ENCODE results near the gene FBXO10. TPM values are rescaled to one million over a fixed set of nuclear protein-coding genes. Genes with fewer than 3 reads are reported as not detected.

Gene FBXO10
- total and polyA plus RNA-seq, 2 donors (not counting 1 experiment from before 2014, with no cell fraction given) = 7.6 to 12.2 TPM

DNA sequence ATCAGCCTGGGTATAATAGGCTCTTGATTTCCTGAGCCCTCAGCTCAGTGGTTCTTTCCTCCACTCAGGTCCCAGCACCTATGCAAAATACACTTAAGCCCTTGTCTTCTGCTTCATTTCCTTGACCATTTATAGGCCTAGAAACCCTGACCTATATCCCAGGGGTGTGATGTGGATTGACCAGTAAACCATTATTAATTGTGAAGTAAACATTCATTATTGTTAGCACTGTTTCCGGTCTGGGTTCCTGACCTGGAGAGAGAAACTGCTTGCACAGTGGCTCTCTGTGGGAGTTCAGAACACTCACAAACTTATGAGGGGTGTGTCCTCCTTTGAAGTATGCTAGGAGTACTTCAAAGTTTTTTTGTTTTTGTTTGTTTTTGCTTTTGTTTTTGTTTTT is 35.8 kb upstream of the FBXO10 start:
- TF ChIP-seq, protein P1, sequence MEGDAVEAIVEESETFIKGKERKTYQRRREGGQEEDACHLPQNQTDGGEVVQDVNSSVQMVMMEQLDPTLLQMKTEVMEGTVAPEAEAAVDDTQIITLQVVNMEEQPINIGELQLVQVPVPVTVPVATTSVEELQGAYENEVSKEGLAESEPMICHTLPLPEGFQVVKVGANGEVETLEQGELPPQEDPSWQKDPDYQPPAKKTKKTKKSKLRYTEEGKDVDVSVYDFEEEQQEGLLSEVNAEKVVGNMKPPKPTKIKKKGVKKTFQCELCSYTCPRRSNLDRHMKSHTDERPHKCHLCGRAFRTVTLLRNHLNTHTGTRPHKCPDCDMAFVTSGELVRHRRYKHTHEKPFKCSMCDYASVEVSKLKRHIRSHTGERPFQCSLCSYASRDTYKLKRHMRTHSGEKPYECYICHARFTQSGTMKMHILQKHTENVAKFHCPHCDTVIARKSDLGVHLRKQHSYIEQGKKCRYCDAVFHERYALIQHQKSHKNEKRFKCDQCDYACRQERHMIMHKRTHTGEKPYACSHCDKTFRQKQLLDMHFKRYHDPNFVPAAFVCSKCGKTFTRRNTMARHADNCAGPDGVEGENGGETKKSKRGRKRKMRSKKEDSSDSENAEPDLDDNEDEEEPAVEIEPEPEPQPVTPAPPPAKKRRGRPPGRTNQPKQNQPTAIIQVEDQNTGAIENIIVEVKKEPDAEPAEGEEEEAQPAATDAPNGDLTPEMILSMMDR (conservative IDR thresholded peaks at IDR 0.05 in 1 of 2, IDR thresholded peaks at IDR 0.05 in 1 of 2; ENCODE audit: low read depth in 1 of 2, low read length in 2 of 2) = no peak
- no peak for TF ChIP-seq EZH2 (IDR thresholded peaks at IDR 0.05; ENCODE audit: low read length, missing control alignments)
- Histone ChIP-seq H3K27ac (ENCODE audit: insufficient read depth, low read length) (no peak overlapping the region), H3K9me3 (ENCODE audit: control insufficient read depth, insufficient read depth, low read depth, low read length) (no peaks in the 10 kb centered on the region), H3K4me1 (ENCODE audit: control insufficient read depth, extremely low read depth, insufficient read depth, low read length) (no peaks in the 10 kb centered on the region), H3K79me2 (ENCODE audit: control insufficient read depth, insufficient read depth, low read length) (no peaks in the 10 kb centered on the region), H3K4me3 (replicated peaks in 1 of 4; ENCODE audit: control extremely low read depth in 1 of 4, insufficient read depth in 1 of 4, low read depth in 3 of 4, low read length in 4 of 4) (no peak overlapping the region), H3K4me2 (ENCODE audit: extremely low read depth, insufficient read depth, low read length) (no peak overlapping the region), H2AFZ (ENCODE audit: low read length) (no peak overlapping the region), H3K27me3 (ENCODE audit: control insufficient read depth, insufficient read depth, low read length) (peaks cover 5% of the 10 kb centered on the region), H4K20me1 (ENCODE audit: control insufficient read depth, extremely low read depth, insufficient read depth, low read length) (no peaks in the 10 kb centered on the region), H3K36me3 (ENCODE audit: control insufficient read depth, insufficient read depth, low read length) (no peaks in the 10 kb centered on the region), H3K9ac (ENCODE audit: insufficient read depth, low read length) (no peak overlapping the region)
- no peak for DNase-seq (ENCODE audit: low read depth in 2 of 2)

- DNase-seq (ENCODE audit: low read depth in 2 of 2) = no peak
- H3K9me3 ChIP-seq (ENCODE audit: control insufficient read depth, insufficient read depth, low read depth, low read length) = no peaks in the 10 kb centered on the region
- H3K9ac ChIP-seq (ENCODE audit: insufficient read depth, low read length) = no peak overlapping the region
- TF ChIP-seq, protein P1 (conservative IDR thresholded peaks at IDR 0.05 in 1 of 2, IDR thresholded peaks at IDR 0.05 in 1 of 2; ENCODE audit: low read depth in 1 of 2, low read length in 2 of 2) = no peak
- TF ChIP-seq EZH2 (IDR thresholded peaks at IDR 0.05; ENCODE audit: low read length, missing control alignments) = no peak
- peaks cover 9% of the 10 kb centered on the region for H3K27me3 ChIP-seq (ENCODE audit: control insufficient read depth, insufficient read depth, low read length)
- H3K4me1 ChIP-seq (ENCODE audit: control insufficient read depth, extremely low read depth, insufficient read depth, low read length) = no peaks in the 10 kb centered on the region
- H3K79me2 ChIP-seq (ENCODE audit: control insufficient read depth, insufficient read depth, low read length) = no peaks in the 10 kb centered on the region
- no peaks in the 10 kb centered on the region for H3K36me3 ChIP-seq (ENCODE audit: control insufficient read depth, insufficient read depth, low read length)
- no peaks in the 10 kb centered on the region for H4K20me1 ChIP-seq (ENCODE audit: control insufficient read depth, extremely low read depth, insufficient read depth, low read length)
- H3K27ac ChIP-seq (ENCODE audit: insufficient read depth, low read length) = no peak overlapping the region
- no peak overlapping the region for H3K4me3 ChIP-seq (replicated peaks in 1 of 4; ENCODE audit: control extremely low read depth in 1 of 4, insufficient read depth in 1 of 4, low read depth in 3 of 4, low read length in 4 of 4)
- no peak overlapping the region for H3K4me2 ChIP-seq (ENCODE audit: extremely low read depth, insufficient read depth, low read length)
- H2AFZ ChIP-seq (ENCODE audit: low read length) = no peak overlapping the region
Measured at GRCh38 chr9:37611014-37611413, 34.8 kb upstream of the FBXO10 start.

- no peaks in the 10 kb centered on the region for H3K79me2 ChIP-seq (ENCODE audit: control insufficient read depth, insufficient read depth, low read length)
- no peaks in the 10 kb centered on the region for H3K36me3 ChIP-seq (ENCODE audit: control insufficient read depth, insufficient read depth, low read length)
- H3K4me3 ChIP-seq (replicated peaks in 1 of 4; ENCODE audit: control extremely low read depth in 1 of 4, insufficient read depth in 1 of 4, low read depth in 3 of 4, low read length in 4 of 4) = no peak overlapping the region
- no peaks in the 10 kb centered on the region for H3K4me1 ChIP-seq (ENCODE audit: control insufficient read depth, extremely low read depth, insufficient read depth, low read length)
- no peak overlapping the region for H3K27ac ChIP-seq (ENCODE audit: insufficient read depth, low read length)
- DNase-seq (ENCODE audit: low read depth in 2 of 2) = no peak
- no peak overlapping the region for H3K9ac ChIP-seq (ENCODE audit: insufficient read depth, low read length)
- H3K4me2 ChIP-seq (ENCODE audit: extremely low read depth, insufficient read depth, low read length) = no peak overlapping the region
- H2AFZ ChIP-seq (ENCODE audit: low read length) = no peak overlapping the region
- peaks cover 9% of the 10 kb centered on the region for H3K27me3 ChIP-seq (ENCODE audit: control insufficient read depth, insufficient read depth, low read length)
- TF ChIP-seq, protein P1 (conservative IDR thresholded peaks at IDR 0.05 in 1 of 2, IDR thresholded peaks at IDR 0.05 in 1 of 2; ENCODE audit: low read depth in 1 of 2, low read length in 2 of 2) = no peak
- no peak for TF ChIP-seq EZH2 (IDR thresholded peaks at IDR 0.05; ENCODE audit: low read length, missing control alignments)
- no peaks in the 10 kb centered on the region for H3K9me3 ChIP-seq (ENCODE audit: control insufficient read depth, insufficient read depth, low read depth, low read length)
- H4K20me1 ChIP-seq (ENCODE audit: control insufficient read depth, extremely low read depth, insufficient read depth, low read length) = no peaks in the 10 kb centered on the region
Measured at GRCh38 chr9:37609735-37610397, 33.7 kb upstream of the FBXO10 start.

Data from fibroblast of lung (primary cell).